GM21786 (cell line): ENCODE results near the gene GFER.

Source experiments
- ATAC-seq: cut with Tn5 transposase; IDR thresholded peaks from one replicate; pipeline ENCODE4 v1.9.1; 2021; ENCODE audit not compliant: unreplicated experiment

Gene GFER

GRCh38 chr16:1974157-1975070 is 9.6 kb upstream of the GFER start:
- ATAC-seq = no peak

- no peak for ATAC-seq
Measured at GRCh38 chr16:1975432-1976215, 8.4 kb upstream of the GFER start.

DNA sequence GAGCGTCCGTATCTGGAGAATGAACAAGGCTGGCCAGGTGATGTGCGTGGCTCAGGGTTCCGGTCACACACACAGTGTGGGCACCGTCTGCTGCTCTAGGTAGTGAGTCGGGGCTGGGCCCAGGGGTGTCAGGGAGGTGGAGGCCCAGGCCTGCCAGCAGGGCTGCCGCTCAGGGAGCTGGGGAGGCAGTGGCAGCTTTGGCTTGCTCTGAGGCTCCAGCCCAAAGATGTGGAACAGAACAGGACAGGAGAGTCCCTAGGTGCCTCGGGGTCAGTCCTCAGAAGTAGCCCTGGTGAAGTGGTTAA is 7.8 kb upstream of the GFER start:
- ATAC-seq = no peak

DNA sequence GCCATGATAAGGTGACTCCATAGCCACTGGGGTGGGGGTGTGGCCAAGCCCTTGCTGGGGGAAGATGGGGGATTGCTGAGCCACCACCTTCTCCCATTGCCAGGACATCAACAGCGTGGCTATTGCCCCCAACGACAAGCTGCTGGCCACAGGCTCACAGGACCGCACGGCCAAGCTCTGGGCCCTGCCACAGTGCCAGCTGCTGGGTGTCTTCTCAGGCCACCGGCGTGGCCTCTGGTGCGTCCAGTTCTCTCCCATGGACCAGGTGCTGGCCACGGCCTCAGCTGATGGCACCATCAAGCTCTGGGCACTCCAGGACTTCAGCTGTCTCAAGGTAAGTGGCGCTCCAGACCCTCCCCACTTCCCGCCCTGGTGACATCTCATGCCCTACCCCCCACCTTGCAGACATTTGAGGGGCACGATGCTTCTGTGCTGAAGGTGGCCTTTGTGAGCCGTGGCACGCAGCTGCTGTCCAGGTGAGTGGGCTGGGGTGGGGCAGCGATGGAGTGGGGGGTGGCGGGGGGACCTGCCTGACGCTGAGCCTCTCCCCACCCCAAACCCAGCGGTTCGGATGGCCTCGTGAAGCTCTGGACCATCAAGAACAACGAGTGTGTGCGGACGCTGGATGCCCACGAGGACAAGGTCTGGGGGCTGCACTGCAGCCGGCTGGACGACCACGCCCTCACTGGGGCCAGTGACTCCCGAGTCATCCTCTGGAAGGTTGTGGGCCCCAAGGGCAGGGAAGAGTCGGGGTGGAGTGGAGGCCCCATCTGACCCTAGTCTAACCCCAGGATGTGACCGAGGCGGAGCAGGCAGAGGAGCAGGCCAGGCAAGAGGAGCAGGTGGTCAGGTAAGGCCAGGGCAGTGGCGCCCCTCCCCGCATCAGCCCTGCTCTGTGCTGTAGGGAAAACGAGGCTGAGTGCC is 6.8 kb upstream of the GFER start:
- ATAC-seq = no peak

- no peak for ATAC-seq
Measured at GRCh38 chr16:1977875-1978268, 6.1 kb upstream of the GFER start.

- no peak for ATAC-seq
Measured at GRCh38 chr16:1978476-1979120, 5.4 kb upstream of the GFER start.

DNA sequence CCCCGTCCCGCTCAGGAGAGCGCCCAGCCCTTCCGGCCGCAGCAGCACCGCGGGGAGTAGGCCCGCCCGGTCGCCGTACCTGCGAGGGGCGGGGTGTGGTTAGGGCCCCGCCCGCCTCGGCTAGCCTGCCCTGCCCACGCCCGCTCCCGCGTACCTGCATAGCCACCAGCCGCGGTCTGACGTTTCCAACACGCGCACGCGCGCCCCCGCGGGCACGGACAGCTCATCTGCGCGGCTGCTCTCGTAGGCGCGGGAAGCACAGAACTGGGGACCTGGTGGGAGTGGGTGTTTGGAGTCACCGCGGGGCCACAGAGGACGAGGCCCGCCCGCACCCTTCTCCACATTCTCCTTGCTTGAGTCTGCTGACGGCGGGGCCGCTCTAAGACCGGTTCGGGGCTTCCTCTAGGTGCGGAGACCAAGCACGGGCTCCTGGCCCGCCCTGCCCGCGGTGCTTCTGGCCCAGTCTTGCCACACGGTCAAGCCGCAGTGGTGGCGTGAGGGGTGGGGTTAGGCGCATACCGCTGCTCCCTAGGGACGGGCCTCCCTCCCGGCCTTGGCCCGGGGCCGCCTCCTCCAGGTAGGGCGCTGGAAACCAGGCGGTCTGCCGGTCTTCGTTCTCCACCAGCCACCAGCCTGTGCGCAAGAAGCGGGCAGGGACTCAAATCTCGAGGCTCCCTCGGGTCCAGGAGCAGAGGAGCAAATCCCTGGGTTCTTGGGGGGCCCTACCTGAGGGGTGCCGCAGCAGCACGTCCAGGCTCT is 4.5 kb upstream of the GFER start:
- no peak for ATAC-seq

DNA sequence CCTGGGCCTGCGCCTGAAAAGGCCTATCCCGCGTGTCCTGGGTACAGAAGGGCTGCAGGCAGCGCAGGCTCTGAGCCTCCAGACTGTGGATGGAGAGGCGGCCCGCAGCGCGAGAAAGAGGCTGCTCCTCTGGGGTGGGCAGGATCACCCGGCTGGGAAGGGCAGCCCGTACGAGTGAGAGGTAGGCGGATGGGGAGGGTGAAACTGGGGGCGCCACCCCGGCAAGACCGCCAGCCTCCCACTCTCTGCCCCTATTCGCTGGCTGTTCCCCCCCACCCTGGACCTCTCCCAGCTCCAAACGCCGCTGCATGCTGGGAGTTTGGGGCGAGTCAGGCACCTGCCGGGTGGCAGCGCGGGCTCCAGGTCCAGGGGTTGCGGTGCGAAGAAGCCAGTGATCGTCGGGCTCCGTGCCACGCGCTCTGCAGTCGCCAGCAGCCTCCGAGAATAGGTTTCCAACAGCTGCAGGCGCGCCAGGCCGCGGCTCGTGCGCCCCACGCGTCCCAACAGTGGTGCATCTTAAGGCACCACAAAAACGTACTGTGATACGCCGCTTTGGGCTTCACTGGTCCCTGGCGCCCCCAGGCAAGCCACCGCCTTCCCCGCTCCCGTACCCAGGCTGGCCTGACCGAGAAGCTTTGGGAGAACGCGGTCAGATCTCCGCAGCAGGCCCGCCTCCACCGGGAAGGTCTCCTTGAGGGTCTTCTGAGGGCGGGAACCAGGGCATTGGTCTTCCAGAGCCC is 3.8 kb upstream of the GFER start:
- no peak for ATAC-seq

DNA sequence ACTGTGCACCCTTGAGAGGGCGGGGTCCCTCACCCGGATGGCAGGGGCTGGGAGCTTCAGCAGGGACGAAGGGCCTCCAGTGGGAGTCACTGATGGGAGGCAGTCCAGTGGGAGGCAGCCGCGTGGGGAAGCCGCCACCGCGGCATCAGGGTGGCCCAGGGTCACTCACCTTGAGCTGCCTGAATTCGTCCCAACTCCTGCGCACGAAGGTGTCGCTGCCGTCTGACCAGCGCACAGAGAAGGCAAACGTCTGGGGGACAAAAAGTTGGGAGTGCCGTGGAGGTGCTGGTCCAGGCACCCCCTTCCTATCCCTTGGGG is 3.3 kb upstream of the GFER start:
- ATAC-seq = no peak

DNA sequence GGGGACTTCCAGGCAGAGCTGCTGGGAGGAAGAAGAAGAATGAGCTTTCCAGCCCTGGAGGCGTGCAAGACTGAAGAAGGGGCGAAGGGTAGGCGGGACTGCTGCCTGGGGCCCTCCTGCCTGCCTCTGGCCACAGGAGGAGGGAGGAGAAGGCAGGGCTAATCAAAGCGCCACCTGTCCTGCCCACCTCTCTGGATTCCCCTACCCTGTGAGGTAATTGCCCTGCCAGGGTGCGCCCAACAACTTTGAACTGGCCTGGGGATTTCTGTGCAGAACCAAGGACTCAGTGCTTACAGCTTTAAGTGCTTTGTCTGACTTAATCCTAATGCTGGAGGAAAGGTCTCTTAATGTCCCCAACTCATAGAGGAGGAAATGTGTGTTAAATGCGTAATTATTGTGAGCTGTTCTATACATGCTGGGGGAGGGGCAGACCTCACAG is 2.6 kb upstream of the GFER start, which contains the start of gene NOXO1:
NOXO1 (minus strand) TSS at position 72 of the 439 bp plus-strand sequence. CDS start 290 bp downstream, outside the sequence.
- ATAC-seq = no peak

DNA sequence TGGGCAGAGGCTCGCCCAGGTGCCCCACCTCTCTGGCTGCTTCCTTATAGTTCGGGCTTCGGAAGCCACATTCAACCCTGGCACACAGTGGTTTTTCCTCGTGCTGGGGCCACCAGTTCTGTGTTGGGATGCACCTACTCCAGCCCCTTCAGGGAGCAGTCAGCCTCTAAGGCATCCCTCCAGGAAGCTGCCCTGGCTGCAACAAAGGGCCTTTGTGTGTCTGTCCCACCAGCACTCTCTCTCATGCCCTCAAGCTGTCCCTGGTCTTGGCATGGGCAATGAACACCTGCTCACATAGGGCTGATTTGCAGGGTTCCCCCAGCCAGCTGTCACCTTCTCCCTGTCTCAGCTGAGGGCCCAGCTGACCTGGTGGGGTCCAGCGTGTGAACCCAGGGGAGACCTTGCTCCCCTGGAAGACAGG is 2.0 kb upstream of the GFER start:
- no peak for ATAC-seq

DNA sequence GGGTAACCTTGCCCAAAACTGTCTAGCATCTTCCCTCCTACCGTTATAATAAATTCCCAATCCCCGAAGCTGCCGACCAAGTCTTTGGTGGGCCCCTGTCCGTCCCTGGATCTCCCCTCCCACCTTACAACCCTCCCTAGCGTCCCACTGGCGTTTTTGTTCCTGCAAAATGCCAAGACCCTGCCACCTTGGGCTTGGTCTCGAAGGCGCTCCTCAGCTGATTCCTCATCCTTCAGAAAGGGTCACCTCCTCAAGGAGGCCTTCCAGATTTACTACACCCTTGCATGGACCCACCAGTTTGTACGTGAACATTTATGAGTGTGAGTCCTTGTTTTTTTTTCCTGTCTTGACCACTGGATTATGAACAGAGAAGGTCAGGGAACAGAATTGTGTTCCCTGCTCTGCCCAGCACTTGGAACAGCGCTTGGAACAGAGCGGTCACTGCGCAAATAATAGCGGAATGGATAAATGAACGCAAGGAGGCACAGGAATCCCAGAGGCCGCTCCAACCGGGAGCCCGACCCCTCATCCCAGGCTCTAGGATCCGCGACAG is 926 bp upstream of the GFER start:
- no peak for ATAC-seq

- peak; percentile 3 for ATAC-seq
Measured at GRCh38 chr16:1984347-1985225, 593 bp downstream of the GFER start.

DNA sequence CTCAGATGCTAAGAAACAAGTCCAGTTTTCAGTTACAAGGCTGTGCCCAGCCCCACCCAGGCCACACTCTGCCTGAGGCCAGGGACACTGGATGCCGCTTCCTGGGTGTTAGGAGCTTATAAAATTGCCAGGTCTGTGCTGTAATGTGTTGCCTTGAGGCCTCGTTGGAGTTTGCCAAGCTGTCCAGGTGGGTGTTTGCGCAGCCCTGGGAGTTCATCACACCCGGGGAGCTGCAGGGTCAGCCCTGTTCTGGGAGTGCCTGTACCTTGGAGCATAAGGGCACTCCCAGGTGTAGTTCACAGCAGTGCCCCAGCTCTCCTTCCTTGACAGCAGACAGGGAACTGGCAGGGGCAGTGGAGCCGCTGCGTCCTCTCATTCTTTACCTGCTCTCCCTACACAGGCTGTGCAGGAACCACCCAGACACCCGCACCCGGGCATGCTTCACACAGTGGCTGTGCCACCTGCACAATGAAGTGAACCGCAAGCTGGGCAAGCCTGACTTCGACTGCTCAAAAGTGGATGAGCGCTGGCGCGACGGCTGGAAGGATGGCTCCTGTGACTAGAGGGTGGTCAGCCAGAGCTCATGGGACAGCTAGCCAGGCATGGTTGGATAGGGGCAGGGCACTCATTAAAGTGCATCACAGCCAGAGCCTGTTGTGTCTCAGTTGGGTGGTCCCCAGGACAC is 1.6 kb downstream of the GFER start:
- ATAC-seq = no peak

DNA sequence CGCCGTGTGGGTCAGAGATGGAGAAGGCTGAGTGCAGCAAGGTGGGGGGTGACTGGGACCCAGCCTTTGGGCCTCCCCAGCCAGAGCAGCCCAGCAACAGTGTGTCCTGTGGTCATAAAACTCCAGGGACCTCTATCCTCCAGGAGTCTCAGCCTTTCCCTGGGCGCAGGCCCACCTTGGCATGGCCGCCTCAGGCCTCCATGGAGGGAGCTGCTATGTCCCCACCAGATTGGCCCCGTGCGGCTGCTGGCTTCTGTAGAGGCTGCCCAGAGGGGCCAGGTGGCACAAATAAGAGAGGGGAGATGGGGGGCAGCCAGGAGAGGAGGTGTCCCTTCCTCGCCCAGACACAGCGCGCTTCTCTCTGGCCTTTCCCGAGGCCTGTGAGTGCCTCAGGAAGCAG is 3.2 kb downstream of the GFER start:
- ATAC-seq = no peak

DNA sequence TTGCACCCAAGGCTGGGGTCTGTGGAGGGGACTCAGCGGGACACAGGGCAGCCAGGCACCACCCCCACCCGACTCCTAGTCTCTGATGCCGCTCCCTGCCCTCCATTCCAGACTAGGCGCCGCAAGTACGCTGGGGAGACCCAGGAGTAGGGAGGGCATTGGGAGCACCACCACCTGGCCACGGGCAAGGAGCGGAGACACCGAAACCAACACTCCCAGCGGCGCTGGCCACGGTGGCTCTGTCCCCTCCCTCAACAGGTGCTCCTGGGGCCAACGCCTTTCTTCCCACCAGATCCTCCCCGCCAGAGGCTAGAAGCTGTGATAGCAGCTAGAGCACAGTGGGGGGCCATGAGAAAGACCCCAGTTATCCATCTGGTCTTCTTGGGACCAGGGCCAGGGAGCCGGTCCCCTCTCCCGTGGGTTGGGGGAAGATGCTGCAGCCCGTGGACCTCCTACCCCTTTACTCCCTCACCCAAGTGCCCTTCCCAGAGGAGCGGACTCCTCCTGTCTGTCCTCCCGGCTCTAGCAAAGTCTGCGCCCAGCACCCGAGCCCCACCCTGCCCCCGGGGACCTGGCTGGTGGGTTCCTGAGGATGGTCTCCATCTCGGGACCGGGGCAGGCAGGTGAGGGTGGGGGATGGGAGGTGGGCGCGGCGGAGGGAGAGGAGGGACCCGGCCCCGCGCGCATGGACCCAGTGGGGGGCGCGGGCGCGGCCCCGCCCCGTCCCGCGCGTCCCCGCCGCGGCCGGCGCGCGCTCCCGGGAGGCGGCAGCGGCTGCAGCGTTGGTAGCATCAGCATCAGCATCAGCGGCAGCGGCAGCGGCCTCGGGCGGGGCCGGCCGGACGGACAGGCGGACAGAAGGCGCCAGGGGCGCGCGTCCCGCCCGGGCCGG is 5.5 kb downstream of the GFER start, which contains the start of gene SYNGR3:
SYNGR3 (plus strand) TSS at position 762 of the 892 bp plus-strand sequence. CDS start 133 bp downstream, outside the sequence.
- ATAC-seq = no peak

DNA sequence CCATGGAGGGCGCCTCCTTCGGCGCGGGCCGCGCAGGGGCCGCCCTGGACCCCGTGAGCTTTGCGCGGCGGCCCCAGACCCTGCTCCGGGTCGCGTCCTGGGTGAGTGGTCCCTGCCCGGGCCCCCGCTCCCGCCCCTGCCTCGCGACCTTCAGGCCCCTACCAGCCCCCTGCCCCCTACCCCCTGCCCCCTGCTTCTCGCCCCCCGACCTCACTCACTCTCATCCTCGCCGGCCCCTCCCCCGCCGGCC is 6.0 kb downstream of the GFER start:
- no peak for ATAC-seq
